ENCODE results near the gene PRKAR1A.

DNA sequence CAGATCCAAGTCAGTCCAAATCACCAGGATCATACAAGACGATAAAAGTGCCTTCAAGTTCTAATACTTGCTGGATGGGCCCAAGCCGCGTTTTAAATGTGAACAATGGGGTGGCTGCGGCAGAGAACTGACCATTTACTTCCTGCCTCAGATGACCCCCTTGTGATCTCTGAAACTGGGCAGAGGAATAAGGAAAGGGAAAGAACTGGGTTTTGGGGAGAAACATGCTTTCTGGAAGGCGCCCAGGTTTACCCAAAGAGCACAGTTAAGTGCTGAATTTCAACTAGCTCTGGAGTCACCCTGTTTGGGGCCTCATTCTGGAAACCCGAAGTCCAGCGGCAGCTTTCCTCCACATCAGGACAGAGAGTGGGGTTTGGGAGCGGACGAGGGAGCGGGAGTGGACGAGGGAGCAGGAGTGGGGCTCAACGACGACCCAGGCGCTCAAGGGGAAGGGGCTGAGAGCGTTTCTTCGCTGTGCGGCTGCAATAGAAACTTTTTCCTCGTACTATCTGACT lies 87.4 kb downstream of the PRKAR1A start:
- TF ChIP-seq, protein P1, sequence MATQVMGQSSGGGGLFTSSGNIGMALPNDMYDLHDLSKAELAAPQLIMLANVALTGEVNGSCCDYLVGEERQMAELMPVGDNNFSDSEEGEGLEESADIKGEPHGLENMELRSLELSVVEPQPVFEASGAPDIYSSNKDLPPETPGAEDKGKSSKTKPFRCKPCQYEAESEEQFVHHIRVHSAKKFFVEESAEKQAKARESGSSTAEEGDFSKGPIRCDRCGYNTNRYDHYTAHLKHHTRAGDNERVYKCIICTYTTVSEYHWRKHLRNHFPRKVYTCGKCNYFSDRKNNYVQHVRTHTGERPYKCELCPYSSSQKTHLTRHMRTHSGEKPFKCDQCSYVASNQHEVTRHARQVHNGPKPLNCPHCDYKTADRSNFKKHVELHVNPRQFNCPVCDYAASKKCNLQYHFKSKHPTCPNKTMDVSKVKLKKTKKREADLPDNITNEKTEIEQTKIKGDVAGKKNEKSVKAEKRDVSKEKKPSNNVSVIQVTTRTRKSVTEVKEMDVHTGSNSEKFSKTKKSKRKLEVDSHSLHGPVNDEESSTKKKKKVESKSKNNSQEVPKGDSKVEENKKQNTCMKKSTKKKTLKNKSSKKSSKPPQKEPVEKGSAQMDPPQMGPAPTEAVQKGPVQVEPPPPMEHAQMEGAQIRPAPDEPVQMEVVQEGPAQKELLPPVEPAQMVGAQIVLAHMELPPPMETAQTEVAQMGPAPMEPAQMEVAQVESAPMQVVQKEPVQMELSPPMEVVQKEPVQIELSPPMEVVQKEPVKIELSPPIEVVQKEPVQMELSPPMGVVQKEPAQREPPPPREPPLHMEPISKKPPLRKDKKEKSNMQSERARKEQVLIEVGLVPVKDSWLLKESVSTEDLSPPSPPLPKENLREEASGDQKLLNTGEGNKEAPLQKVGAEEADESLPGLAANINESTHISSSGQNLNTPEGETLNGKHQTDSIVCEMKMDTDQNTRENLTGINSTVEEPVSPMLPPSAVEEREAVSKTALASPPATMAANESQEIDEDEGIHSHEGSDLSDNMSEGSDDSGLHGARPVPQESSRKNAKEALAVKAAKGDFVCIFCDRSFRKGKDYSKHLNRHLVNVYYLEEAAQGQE (tag by site-specific recombination; IDR thresholded peaks at IDR 0.05): no peak
- no peak for TF ChIP-seq ZNF610 (tag by site-specific recombination; IDR thresholded peaks at IDR 0.05; ENCODE audit: borderline replicate concordance)

All from HEK293 (cell line).